ENCODE results near the gene GAS6. TPM values are rescaled to one million over a fixed set of nuclear protein-coding genes. Genes with fewer than 3 reads are reported as not detected.

Gene GAS6
- total RNA-seq, 1 donor from 2014 or later: 47.6 TPM

DNA sequence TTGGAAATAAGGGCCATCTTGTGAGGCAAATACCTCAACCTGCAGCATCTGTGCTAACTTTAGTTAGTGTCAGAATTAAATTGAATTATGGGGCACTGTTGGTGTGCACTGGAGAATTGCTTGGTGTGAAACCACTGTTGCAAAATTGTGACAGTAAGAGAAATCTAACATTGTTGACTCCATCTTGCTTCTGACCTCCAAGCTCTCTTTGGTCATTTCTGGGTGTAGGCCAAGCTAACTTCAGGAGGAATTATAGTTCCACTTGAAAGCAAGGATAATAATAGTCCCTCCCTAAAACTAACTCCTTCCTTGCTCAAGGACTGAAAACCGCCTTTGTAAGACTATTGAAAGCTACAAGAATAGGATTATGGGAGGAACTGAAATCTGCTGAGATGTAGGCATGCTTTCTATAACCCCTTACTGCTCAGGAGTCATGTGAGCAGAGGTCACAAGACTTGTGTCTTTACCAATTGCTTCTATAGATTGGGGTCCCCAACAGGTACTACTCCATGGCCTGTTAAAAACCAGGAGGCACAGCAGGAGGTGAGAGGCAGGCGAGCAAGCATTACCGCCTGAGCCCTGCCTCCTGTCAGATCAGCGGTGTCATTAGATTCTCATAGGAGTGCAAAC is 24.9 kb upstream of the GAS6 start:
- TF ChIP-seq, protein P1, sequence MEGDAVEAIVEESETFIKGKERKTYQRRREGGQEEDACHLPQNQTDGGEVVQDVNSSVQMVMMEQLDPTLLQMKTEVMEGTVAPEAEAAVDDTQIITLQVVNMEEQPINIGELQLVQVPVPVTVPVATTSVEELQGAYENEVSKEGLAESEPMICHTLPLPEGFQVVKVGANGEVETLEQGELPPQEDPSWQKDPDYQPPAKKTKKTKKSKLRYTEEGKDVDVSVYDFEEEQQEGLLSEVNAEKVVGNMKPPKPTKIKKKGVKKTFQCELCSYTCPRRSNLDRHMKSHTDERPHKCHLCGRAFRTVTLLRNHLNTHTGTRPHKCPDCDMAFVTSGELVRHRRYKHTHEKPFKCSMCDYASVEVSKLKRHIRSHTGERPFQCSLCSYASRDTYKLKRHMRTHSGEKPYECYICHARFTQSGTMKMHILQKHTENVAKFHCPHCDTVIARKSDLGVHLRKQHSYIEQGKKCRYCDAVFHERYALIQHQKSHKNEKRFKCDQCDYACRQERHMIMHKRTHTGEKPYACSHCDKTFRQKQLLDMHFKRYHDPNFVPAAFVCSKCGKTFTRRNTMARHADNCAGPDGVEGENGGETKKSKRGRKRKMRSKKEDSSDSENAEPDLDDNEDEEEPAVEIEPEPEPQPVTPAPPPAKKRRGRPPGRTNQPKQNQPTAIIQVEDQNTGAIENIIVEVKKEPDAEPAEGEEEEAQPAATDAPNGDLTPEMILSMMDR (IDR thresholded peaks at IDR 0.05; ENCODE audit: partially characterized antibody, unreplicated experiment): no peak
- H3K27me3 Mint-ChIP-seq (ENCODE audit: unreplicated experiment): peaks cover 4% of the 10 kb centered on the region
- peaks cover 4% of the 10 kb centered on the region for H3K9me3 Mint-ChIP-seq (ENCODE audit: unreplicated experiment)
- no peak for DNase-seq
- H3K27ac Mint-ChIP-seq (ENCODE audit: unreplicated experiment): no peak overlapping the region
- no peaks in the 10 kb centered on the region for H3K4me1 Mint-ChIP-seq (ENCODE audit: low read depth, unreplicated experiment)
- no peaks in the 10 kb centered on the region for H3K36me3 Mint-ChIP-seq (ENCODE audit: unreplicated experiment)
- no peak overlapping the region for H3K4me3 Mint-ChIP-seq (ENCODE audit: unreplicated experiment)

DNA sequence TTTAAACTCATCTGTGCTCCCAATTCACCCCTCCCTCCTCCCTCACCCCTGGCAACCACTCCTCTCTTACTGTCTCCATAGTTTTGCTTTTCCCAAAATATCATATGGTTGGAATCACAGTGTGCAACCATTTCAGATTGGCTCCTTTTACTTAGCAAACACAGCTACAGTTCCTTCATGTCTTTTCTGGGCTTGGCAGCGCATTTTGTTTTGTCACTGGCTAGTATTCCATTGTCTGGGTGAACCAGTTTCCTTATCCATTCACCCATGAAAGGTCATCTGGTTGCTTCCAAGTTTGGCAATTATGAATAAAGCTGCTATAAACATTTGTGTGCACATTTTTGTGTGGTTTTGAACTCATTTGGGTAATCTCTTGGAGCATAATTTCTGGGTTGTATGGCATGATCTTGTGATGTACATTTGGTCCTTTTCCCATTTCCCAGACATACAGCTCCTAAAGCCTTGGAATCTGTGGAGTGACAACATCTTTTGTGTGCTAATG is 23.9 kb upstream of the GAS6 start:
- Mint-ChIP-seq H3K4me3 (ENCODE audit: unreplicated experiment) (no peak overlapping the region), H3K27ac (ENCODE audit: unreplicated experiment) (no peak overlapping the region), H3K27me3 (ENCODE audit: unreplicated experiment) (peaks cover 2% of the 10 kb centered on the region), H3K9me3 (ENCODE audit: unreplicated experiment) (peaks cover 4% of the 10 kb centered on the region), H3K36me3 (ENCODE audit: unreplicated experiment) (no peaks in the 10 kb centered on the region), H3K4me1 (ENCODE audit: low read depth, unreplicated experiment) (no peaks in the 10 kb centered on the region)
- TF ChIP-seq, protein P1 (IDR thresholded peaks at IDR 0.05; ENCODE audit: partially characterized antibody, unreplicated experiment): no peak
- no peak for DNase-seq

DNA sequence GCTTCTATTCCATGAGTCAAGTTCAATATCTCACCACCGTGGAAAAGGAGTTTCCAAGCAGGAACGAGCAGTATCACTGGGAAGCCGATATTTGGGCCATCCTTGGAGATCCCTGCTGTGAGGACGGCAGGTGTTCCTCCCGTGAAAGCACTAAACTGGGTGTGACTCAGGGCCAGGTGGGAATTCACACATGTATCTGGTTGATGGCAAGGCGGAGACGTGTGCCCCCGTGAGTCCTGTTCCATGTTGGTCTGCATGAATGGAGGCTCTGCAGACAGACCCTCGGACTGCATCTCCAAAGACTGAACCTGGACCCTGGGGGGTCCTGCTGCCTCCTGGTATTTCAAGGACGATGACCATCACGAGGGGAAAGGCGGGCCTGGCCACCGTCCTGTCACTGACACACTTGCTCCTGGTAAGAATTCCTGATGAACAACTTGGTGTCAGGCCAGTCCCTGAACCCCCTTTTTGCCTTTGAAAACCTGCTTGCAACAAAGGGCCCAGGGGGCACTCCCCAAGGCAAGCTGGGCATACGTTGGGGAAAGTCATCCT is 22.8 kb upstream of the GAS6 start:
- Mint-ChIP-seq H3K9me3 (ENCODE audit: unreplicated experiment) (peaks cover 4% of the 10 kb centered on the region), H3K27ac (ENCODE audit: unreplicated experiment) (no peak overlapping the region), H3K4me1 (ENCODE audit: low read depth, unreplicated experiment) (no peaks in the 10 kb centered on the region), H3K4me3 (ENCODE audit: unreplicated experiment) (no peak overlapping the region), H3K27me3 (ENCODE audit: unreplicated experiment) (peaks cover 4% of the 10 kb centered on the region), H3K36me3 (ENCODE audit: unreplicated experiment) (no peaks in the 10 kb centered on the region)
- TF ChIP-seq, protein P1 (IDR thresholded peaks at IDR 0.05; ENCODE audit: partially characterized antibody, unreplicated experiment): no peak
- no peak for DNase-seq

DNA sequence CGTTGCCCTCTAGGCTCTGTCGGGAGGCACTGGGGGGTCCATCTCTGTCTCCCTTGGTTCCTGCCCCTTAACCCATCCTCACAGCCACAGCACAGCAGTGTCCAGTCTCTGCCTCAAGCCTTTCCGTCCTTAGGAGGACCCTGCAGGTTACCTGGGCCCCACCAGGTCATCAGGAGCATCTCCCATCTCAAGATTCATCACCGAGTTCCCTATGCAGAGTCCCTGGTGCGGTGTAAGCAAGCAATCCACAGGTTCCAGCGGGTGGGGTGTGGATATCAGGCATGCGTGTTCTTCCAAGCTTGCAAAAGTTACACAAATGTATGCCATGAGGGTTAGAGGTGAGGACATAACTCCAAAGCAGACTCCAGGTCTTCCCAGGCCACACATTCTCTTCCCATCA is 20.9 kb upstream of the GAS6 start:
- H3K9me3 Mint-ChIP-seq (ENCODE audit: unreplicated experiment): peaks cover 4% of the 10 kb centered on the region
- peaks cover 3% of the 10 kb centered on the region for H3K4me1 Mint-ChIP-seq (ENCODE audit: low read depth, unreplicated experiment)
- no peaks in the 10 kb centered on the region for H3K36me3 Mint-ChIP-seq (ENCODE audit: unreplicated experiment)
- H3K27me3 Mint-ChIP-seq (ENCODE audit: unreplicated experiment): peaks cover 4% of the 10 kb centered on the region
- TF ChIP-seq, protein P1 (IDR thresholded peaks at IDR 0.05; ENCODE audit: partially characterized antibody, unreplicated experiment): no peak
- DNase-seq: no peak
- no peak overlapping the region for H3K4me3 Mint-ChIP-seq (ENCODE audit: unreplicated experiment)
- no peak overlapping the region for H3K27ac Mint-ChIP-seq (ENCODE audit: unreplicated experiment)

Measured in glutamatergic neuron (in vitro differentiated cells).